WI38 (cell line): ENCODE results near the gene RPUSD1.

Experiments used
- H3K4me3 ChIP-seq: 2 replicates; pipeline ENCODE4 v1.5.1; 2011; ENCODE audit warnings: low read depth, mild to moderate bottlenecking, control low read depth, low read length
- TF ChIP-seq, protein P1 (sequence below): IDR thresholded peaks from 2 replicates; pipeline ENCODE4 v1.5.1; 2012; ENCODE audit warnings: low read depth, mild to moderate bottlenecking, control low read depth, low read length

RPUSD1 gene

DNA sequence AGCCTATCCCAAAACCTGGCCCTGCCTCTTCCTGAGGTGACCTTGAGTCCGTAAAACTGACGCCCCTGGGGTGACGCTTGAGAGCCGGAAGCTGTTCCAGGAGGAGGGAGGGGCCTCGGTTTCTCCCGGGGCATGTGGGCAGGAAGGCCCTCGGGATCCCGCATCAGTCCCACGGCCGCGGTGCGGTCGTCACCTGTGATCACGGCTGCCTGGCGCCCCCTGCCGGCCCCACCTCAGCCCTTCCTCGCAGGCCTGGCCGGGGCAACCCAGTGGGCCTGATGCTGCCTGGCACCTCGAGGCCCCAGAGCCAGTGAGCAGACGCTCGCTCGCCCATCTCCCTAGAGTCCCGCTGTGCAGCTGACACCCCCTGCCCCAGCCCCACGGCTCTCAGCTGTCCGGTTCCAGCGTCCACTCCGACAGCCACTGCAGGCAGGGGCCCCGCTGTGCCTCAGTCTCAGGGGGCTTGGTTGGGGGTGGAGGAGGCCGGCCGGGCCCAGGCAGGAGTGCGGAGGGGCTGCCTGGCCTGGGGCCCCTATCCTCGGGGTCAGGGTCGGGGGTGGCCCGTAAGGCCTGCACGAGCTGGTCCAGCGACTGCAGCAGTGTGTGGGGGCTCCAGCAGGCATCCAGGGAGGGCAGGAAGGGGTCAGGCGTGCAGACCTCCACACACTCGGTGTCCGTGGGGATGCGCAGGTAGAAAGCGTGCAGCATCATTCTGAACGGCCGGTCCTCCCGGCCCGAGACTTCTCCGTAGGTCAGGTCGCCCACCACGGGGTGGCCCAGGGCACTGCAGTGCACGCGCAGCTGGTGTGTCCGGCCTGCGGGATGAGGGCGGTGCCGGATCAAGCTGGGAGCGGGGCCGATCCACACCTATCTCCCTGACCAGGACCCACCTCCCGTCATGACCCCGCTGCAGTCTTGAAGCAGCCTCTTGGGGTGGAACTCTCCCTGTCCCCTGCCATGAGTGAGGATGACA lies 2.3 kb downstream of the RPUSD1 start:
- TF ChIP-seq, protein P1, sequence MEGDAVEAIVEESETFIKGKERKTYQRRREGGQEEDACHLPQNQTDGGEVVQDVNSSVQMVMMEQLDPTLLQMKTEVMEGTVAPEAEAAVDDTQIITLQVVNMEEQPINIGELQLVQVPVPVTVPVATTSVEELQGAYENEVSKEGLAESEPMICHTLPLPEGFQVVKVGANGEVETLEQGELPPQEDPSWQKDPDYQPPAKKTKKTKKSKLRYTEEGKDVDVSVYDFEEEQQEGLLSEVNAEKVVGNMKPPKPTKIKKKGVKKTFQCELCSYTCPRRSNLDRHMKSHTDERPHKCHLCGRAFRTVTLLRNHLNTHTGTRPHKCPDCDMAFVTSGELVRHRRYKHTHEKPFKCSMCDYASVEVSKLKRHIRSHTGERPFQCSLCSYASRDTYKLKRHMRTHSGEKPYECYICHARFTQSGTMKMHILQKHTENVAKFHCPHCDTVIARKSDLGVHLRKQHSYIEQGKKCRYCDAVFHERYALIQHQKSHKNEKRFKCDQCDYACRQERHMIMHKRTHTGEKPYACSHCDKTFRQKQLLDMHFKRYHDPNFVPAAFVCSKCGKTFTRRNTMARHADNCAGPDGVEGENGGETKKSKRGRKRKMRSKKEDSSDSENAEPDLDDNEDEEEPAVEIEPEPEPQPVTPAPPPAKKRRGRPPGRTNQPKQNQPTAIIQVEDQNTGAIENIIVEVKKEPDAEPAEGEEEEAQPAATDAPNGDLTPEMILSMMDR: peak; percentile 70
- no peak overlapping the region for H3K4me3 ChIP-seq

DNA sequence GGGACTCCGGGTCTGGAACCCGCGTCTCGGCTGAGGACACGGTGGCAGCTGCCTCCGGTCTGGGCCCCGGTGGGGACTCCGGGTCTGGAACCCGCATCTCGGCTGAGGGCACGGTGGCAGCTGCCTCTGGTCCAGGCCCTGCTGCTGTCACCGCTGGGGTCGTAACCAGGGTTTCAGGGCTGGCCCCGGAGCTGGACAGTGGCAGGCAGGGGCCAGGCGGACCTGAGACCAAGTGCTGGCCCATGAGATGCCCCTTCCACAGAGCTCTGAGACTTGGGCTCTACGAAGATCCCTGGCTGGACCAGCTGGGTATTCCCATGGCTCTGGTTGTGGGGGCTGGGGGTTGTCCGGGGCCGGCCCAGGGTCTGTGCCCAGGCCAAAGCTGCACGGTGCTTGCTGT lies 3.8 kb downstream of the RPUSD1 start:
- H3K4me3 ChIP-seq: no peak overlapping the region
- TF ChIP-seq, protein P1: no peak

DNA sequence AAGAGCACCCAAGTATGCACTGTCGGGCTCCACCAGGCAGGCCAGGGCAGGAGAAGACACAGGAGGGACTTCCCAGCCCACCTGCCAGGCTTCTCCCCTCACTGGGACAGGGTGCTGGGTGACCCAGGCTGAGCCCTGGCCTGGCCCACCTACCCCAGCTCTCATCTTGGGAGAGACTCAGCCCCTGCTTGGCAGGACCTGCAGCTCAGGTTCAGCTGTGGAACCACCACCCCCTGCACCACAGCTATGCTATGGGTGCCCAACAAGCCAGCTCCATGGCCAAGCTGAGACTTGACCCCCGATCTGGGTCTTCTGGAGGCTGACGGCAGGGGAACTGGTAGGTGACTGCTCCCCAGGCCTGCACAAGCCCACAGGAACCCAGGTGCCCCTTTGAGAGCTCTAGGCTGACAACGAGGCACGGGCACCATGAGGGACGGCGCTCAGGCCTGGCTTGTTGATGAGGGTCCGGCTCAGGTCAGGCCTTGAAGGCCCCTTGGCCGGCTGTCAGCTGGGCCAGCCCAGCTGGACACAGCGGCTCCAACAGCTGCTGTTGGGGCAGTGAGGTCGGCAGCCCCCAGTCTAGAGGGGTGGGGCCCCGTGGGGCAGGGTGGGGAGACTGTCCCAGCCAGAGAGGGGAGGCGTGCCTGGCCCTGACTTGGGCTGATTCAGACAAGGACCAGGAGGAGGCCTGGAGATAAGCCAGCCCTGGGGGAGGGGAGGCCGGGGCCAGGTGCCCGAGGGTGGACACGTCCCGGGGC lies 4.6 kb downstream of the RPUSD1 start:
- H3K4me3 ChIP-seq: no peak overlapping the region
- TF ChIP-seq, protein P1: no peak

DNA sequence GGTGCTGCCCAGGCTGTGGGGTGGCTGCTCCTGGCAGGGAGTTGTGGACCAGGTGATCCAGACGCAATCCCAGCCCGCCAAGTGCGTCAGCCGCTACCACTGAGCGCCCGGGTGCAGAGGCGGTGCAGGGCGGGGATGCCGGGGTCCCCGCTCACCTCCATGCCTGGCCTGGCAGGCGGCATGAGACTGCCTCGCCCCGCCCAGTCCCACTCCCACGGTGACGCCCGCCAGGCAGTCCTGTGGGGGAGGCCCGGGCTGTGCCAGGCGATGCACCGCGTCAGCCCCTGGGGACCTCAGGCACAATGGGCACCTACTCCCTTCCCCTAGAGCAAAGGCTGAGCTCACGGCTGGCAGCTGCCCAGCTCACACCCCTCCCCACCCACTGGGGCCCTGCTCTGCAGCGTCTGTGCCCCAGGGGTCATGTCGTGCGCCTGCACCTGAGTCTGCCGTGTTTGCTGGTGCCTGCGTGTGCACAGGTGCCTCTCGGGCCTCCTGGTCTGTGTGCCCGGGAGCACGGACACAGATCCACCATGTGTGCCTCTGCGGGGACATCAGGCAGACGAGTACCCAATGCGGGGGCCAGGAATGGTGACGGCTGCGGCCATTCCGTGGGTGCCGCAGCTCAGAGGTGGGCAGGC lies 5.3 kb downstream of the RPUSD1 start:
- H3K4me3 ChIP-seq: no peak overlapping the region
- TF ChIP-seq, protein P1: no peak

DNA sequence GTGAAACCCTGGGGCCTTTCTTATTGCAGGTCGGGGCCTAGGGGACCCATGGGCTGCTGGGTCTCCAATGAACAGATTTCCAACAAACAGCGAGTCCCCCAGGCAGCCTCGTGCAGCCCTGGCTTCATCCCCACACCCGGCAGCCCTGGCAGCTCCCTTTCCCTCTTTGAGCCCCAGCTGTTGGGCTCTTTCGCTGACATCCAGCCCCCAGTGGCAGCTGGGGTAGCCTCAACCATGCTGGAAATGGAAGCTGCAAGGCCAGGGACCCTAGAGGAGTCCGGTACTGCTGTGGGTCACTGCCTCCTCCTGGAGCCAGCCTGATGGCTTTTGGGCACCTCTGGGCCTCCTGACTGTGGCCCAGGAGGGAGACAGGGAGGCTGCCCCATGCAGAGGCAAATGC lies 5.9 kb downstream of the RPUSD1 start:
- H3K4me3 ChIP-seq: no peak overlapping the region
- TF ChIP-seq, protein P1: no peak

DNA sequence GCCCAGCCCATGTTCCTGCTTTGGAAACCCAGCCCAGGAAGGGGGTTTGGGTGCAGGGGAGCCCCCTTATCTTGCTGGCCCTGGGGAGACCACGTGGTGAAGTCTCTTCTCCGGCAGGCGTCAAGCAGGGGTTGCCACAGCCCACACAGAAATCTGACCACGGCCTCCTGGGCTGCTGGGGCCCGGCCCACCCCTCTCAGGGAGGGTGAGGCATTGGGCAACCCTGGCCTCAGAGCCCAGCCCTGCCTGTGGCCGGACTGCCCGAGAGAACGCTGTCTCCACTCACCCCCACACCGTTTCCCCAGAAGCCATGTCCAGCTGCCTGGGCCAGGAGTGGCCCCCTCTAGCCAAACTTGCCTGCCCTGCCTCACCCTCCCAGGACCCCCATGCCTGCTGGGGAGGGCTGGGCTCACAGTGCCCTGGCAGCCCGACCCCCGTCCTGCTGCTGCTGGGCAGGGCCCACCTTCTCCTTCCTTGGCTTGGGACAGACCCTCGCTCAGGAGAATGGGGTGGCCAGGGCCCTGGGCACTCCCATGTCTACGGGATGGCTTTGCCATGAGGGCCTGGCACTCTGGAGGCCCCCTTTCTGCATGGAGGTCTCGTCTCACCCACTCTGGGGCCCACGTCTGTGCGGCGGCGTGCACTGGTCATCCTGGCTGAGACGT lies 6.7 kb downstream of the RPUSD1 start:
- H3K4me3 ChIP-seq: no peak overlapping the region
- TF ChIP-seq, protein P1: no peak
